DMS79 treated with DMSO at 0.1 percent for 48 hours (cell line): Measurements from ENCODE around the gene DAGLA.
A peak's percentile ranks its signal among the peaks of the same experiment; 100 is the strongest.

ENCODE experiments used
- DNase-seq: peaks from one replicate; lab custom pipeline; 2025; lab: John Stamatoyannopoulos, UW

Gene DAGLA

GRCh38 chr11:61709572-61709971 is 29.4 kb downstream of the DAGLA start:
- peak; percentile 81 for DNase-seq

- peak; percentile 20 for DNase-seq
These were observed 29.8 kb downstream of the DAGLA start for GRCh38 chr11:61710019-61710418.

GRCh38 chr11:61711037-61711436 is 30.8 kb downstream of the DAGLA start:
- no peak for DNase-seq

- no peak for DNase-seq
These were observed 31.3 kb downstream of the DAGLA start for GRCh38 chr11:61711498-61711897.

GRCh38 chr11:61712314-61712713 is 32.1 kb downstream of the DAGLA start:
- no peak for DNase-seq

- DNase-seq = no peak
These were observed 32.7 kb downstream of the DAGLA start for GRCh38 chr11:61712846-61713245.

- no peak for DNase-seq
These were observed 33.3 kb downstream of the DAGLA start for GRCh38 chr11:61713464-61713863.

GRCh38 chr11:61713906-61714305 is 33.7 kb downstream of the DAGLA start:
- no peak for DNase-seq

GRCh38 chr11:61714316-61714715 is 34.1 kb downstream of the DAGLA start:
- DNase-seq = no peak

GRCh38 chr11:61714916-61715315 is 34.7 kb downstream of the DAGLA start:
- DNase-seq = no peak

- no peak for DNase-seq
These were observed 35.7 kb downstream of the DAGLA start for GRCh38 chr11:61715867-61716266.

- no peak for DNase-seq
These were observed 36.5 kb downstream of the DAGLA start for GRCh38 chr11:61716478-61717285.

- DNase-seq = no peak
These were observed 37.3 kb downstream of the DAGLA start for GRCh38 chr11:61717286-61718033.

- no peak for DNase-seq
These were observed 37.9 kb downstream of the DAGLA start for GRCh38 chr11:61718046-61718531.

GRCh38 chr11:61718621-61719302 is 38.6 kb downstream of the DAGLA start:
- no peak for DNase-seq

GRCh38 chr11:61719978-61720377 is 39.8 kb downstream of the DAGLA start:
- DNase-seq = no peak

GRCh38 chr11:61720597-61720996 is 40.4 kb downstream of the DAGLA start:
- DNase-seq = no peak

GRCh38 chr11:61724437-61724836 is 44.2 kb downstream of the DAGLA start:
- DNase-seq = no peak

GRCh38 chr11:61725781-61726231 is 45.6 kb downstream of the DAGLA start:
- no peak for DNase-seq

GRCh38 chr11:61726775-61727174 is 46.6 kb downstream of the DAGLA start:
- DNase-seq = no peak

- no peak for DNase-seq
These were observed 47.2 kb downstream of the DAGLA start for GRCh38 chr11:61727401-61727811.
